Muscle layer of colon (tissue), 2 donors: ENCODE measurements around the gene DCC.

Experiments used
- H3K27ac ChIP-seq: one replicate; pipeline ENCODE4 v1.7.0; 2013; ENCODE audit warnings: low read depth, mild to moderate bottlenecking, low read length, moderate library complexity
- H3K27me3 ChIP-seq, 2 donors: one replicate each; pipeline ENCODE4 v1.7.0; 2013; ENCODE audit warnings: low read length in 2 of 2, mild to moderate bottlenecking in 2 of 2; ENCODE audit not compliant: insufficient read depth in 2 of 2, control insufficient read depth in 1 of 2
- H3K36me3 ChIP-seq: one replicate; pipeline ENCODE4 v1.7.0; 2013; ENCODE audit warnings: mild to moderate bottlenecking, low read length; ENCODE audit not compliant: insufficient read depth
- H3K4me1 ChIP-seq: one replicate; pipeline ENCODE4 v1.7.0; 2013; ENCODE audit warnings: mild to moderate bottlenecking, low read length; ENCODE audit not compliant: insufficient read depth
- H3K4me3 ChIP-seq, 2 donors: one replicate each; pipeline ENCODE4 v1.7.0; 2013; ENCODE audit warnings: low read length in 2 of 2, low read depth in 1 of 2, mild to moderate bottlenecking in 1 of 2, moderate library complexity in 1 of 2
- H3K9ac ChIP-seq: one replicate; pipeline ENCODE4 v1.7.0; 2013; ENCODE audit warnings: low read length
- H3K9me3 ChIP-seq: one replicate; pipeline ENCODE4 v1.7.0; 2013; ENCODE audit warnings: mild to moderate bottlenecking, low read length
- donor health status: abdominal sarcoma.
- donor health status: Adenocarcinoma of cecum.

Gene DCC

GRCh38 chr18:52894801-52895200, 554.8 kb downstream of the DCC start:
- H3K27me3 ChIP-seq: no peaks in the 10 kb centered on the region
- H3K4me3 ChIP-seq: no peak overlapping the region
- H3K9ac ChIP-seq: no peak overlapping the region
- no peaks in the 10 kb centered on the region for H3K36me3 ChIP-seq
- no peak overlapping the region for H3K27ac ChIP-seq
- no peaks in the 10 kb centered on the region for H3K9me3 ChIP-seq
- H3K4me1 ChIP-seq: peaks cover 6% of the 10 kb centered on the region

GRCh38 chr18:52897611-52898484, 557.9 kb downstream of the DCC start:
- peaks cover 6% of the 10 kb centered on the region for H3K4me1 ChIP-seq
- H3K9ac ChIP-seq: no peak overlapping the region
- no peaks in the 10 kb centered on the region for H3K9me3 ChIP-seq
- H3K4me3 ChIP-seq: no peak overlapping the region
- H3K36me3 ChIP-seq: no peaks in the 10 kb centered on the region
- no peak overlapping the region for H3K27ac ChIP-seq
- H3K27me3 ChIP-seq: no peaks in the 10 kb centered on the region

GRCh38 chr18:52898485-52899058, 558.6 kb downstream of the DCC start:
- no peaks in the 10 kb centered on the region for H3K36me3 ChIP-seq
- no peak overlapping the region for H3K27ac ChIP-seq

GRCh38 chr18:52902188-52902587, 562.2 kb downstream of the DCC start:
- no peaks in the 10 kb centered on the region for H3K9me3 ChIP-seq
- no peaks in the 10 kb centered on the region for H3K27me3 ChIP-seq
- H3K36me3 ChIP-seq: no peaks in the 10 kb centered on the region
- peaks cover 6% of the 10 kb centered on the region for H3K4me1 ChIP-seq
- no peak overlapping the region for H3K27ac ChIP-seq
- no peak overlapping the region for H3K4me3 ChIP-seq
- H3K9ac ChIP-seq: no peak overlapping the region

More at GRCh38 chr18:52898485-52899058, 558.6 kb downstream of the DCC start:
- Histone ChIP-seq H3K9me3 (no peaks in the 10 kb centered on the region), H3K9ac (no peak overlapping the region), H3K4me3 (no peak overlapping the region), H3K4me1 (peaks cover 6% of the 10 kb centered on the region), H3K27me3 (no peaks in the 10 kb centered on the region)

GRCh38 chr18:52903857-52904256, 563.9 kb downstream of the DCC start:
- H3K4me1 ChIP-seq: no peaks in the 10 kb centered on the region
- H3K9ac ChIP-seq: no peak overlapping the region
- no peaks in the 10 kb centered on the region for H3K27me3 ChIP-seq
- no peak overlapping the region for H3K4me3 ChIP-seq
- H3K36me3 ChIP-seq: no peaks in the 10 kb centered on the region
- no peak overlapping the region for H3K27ac ChIP-seq
- H3K9me3 ChIP-seq: no peaks in the 10 kb centered on the region

GRCh38 chr18:52907543-52908308, 567.7 kb downstream of the DCC start:
- Histone ChIP-seq H3K36me3 (no peaks in the 10 kb centered on the region), H3K4me1 (no peaks in the 10 kb centered on the region), H3K9me3 (no peaks in the 10 kb centered on the region), H3K9ac (no peak overlapping the region), H3K27ac (no peak overlapping the region), H3K27me3 (no peaks in the 10 kb centered on the region), H3K4me3 (peak overlapping the region in 1 of 2 donors; percentile 32)

- H3K4me1 ChIP-seq: no peaks in the 10 kb centered on the region
- no peak overlapping the region for H3K4me3 ChIP-seq
- no peak overlapping the region for H3K9ac ChIP-seq
- H3K27ac ChIP-seq: no peak overlapping the region
- H3K9me3 ChIP-seq: no peaks in the 10 kb centered on the region
- no peaks in the 10 kb centered on the region for H3K27me3 ChIP-seq
- H3K36me3 ChIP-seq: no peaks in the 10 kb centered on the region
Measured at GRCh38 chr18:52914148-52914547, 574.2 kb downstream of the DCC start.

- Histone ChIP-seq H3K4me1 (no peaks in the 10 kb centered on the region), H3K9me3 (no peaks in the 10 kb centered on the region), H3K27me3 (no peaks in the 10 kb centered on the region), H3K36me3 (no peaks in the 10 kb centered on the region), H3K4me3 (no peak overlapping the region), H3K27ac (no peak overlapping the region), H3K9ac (no peak overlapping the region)
Measured at GRCh38 chr18:52920665-52921064, 580.7 kb downstream of the DCC start.

GRCh38 chr18:52933356-52933755, 593.4 kb downstream of the DCC start:
- Histone ChIP-seq H3K27me3 (no peaks in the 10 kb centered on the region), H3K27ac (no peak overlapping the region)

GRCh38 chr18:52936931-52937330, 596.9 kb downstream of the DCC start:
- no peak overlapping the region for H3K9ac ChIP-seq
- no peaks in the 10 kb centered on the region for H3K27me3 ChIP-seq
- H3K4me3 ChIP-seq: no peak overlapping the region
- no peaks in the 10 kb centered on the region for H3K9me3 ChIP-seq
- no peaks in the 10 kb centered on the region for H3K4me1 ChIP-seq
- H3K27ac ChIP-seq: no peak overlapping the region
- no peaks in the 10 kb centered on the region for H3K36me3 ChIP-seq

More at GRCh38 chr18:52933356-52933755, 593.4 kb downstream of the DCC start:
- H3K36me3 ChIP-seq: no peaks in the 10 kb centered on the region
- no peaks in the 10 kb centered on the region for H3K9me3 ChIP-seq
- no peaks in the 10 kb centered on the region for H3K4me1 ChIP-seq
- no peak overlapping the region for H3K4me3 ChIP-seq
- H3K9ac ChIP-seq: no peak overlapping the region

GRCh38 chr18:52937840-52938239, 597.8 kb downstream of the DCC start:
- Histone ChIP-seq H3K4me1 (no peaks in the 10 kb centered on the region), H3K36me3 (no peaks in the 10 kb centered on the region), H3K27ac (no peak overlapping the region), H3K9ac (no peak overlapping the region), H3K27me3 (no peaks in the 10 kb centered on the region), H3K4me3 (no peak overlapping the region), H3K9me3 (no peaks in the 10 kb centered on the region)
